OCI-LY1 (cell line): ENCODE results near the gene HOXA4.

Source experiments
- CTCF ChIP-seq: fragments of 200-600 bp; sonication (generic), shearing (Covaris generic); IDR thresholded peaks from 2 replicates; pipeline ENCODE4 v1.5.1; 2017; ENCODE audit warnings: mild to moderate bottlenecking, antibody characterized with exemption, low read length, moderate library complexity, mixed read lengths
- EZH2 ChIP-seq: fragments of 200-600 bp; sonication (generic), shearing (Covaris generic); IDR thresholded peaks from 2 replicates; pipeline ENCODE4 v1.8.0; 2017; ENCODE audit warnings: borderline replicate concordance, mixed run types, mild to moderate bottlenecking, antibody characterized with exemption, low read length, moderate library complexity, mixed read lengths

- no peak for TF ChIP-seq CTCF
- no peak for TF ChIP-seq EZH2
These were observed 25.1 kb downstream of the HOXA4 start for GRCh38 chr7:27105301-27106031.
